ENCODE measurements around the gene BTN3A1.

DNA sequence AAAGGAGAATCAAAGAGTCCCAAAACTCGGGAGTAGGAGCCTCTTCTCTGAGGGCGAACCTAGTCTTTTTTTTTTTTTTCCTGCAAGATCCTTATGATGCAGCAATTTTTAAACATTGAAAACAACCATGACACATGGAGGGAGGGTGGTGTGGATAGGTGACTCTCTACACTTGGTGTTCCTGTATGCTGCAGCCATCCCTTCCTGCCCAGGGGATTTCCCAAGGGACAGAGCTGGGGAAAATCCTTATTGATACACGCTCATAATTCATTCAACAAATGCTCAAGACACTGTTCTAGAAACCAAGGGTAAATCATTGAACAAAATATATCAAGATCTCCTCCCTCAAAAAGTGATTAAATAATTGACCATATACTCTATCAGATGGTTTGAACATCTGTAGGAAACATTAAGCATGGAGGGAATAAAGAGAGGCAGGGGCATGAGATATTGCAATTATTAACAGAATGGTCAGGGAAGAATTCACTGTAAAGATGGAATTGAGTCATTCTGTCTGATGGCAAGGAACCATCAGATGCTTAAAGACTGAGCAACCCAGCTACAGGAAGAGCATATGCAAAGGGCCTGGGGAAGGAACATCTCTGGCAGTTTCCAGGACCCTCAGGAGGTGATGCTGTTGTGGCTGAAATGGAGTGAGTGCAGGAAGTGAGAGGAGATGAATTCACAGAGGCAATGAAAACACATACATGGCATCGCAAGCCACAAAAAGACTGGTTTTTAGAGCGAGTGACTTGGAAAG, 24.8 kb downstream of the BTN3A1 start:
- TF ChIP-seq GATA3 (IDR thresholded peaks at IDR 0.05; ENCODE audit: low read depth, low read length) (no peak), GATA2 (IDR thresholded peaks at IDR 0.05; ENCODE audit: low read depth, low read length) (no peak)
